Right lung (tissue), 5 donors: ENCODE results near the gene KIF23. TPM values are rescaled to one million over a fixed set of nuclear protein-coding genes. Genes with fewer than 3 reads are reported as not detected.

ENCODE experiments used
- DNase-seq, 2 donors: peaks; one replicate each; pipeline ENCODE4 v3.0.0-alpha.2; 2013
- polyA plus RNA-seq, 5 donors: library from polyadenylated mRNA; unstranded; fragments of 120-200 nt; gene quantifications; one replicate each; pipeline versions ENCODE4 v1.2.1 to v1.2.3, GENCODE V29; 2013; ENCODE audit warnings: inconsistent platforms in 1 of 5, low replicate concordance in 1 of 5; ENCODE audit not compliant: insufficient read length in 5 of 5, insufficient read depth in 1 of 5

KIF23 gene
- polyA plus RNA-seq, 5 donors: 20.6 to 70.2 (median 43.0) TPM

DNA sequence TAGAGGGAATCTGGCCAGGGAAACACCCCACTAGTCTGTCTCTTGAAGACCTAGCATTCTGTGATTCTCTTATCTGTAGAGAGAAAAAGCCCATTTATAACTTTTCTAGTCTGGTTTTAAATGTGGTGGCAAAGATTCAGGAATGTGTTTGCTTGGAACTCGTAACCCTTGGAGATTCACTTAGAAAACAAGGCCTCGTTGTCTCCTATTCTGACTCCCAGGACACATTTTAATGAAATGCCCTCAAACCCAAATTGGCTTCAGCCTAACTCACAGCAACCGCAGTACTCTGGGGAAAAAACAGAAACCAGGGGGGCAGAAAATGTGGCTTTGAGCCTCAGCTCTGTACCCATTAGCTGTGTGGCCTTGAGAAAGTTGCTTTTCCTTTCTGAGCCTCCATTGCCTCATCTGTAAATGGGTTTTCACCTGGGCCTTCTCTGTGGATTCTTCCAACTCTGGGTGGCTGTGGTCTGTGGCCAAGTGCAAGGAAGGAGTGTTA lies 75.0 kb downstream of the KIF23 start:
- DNase-seq: no peak

DNA sequence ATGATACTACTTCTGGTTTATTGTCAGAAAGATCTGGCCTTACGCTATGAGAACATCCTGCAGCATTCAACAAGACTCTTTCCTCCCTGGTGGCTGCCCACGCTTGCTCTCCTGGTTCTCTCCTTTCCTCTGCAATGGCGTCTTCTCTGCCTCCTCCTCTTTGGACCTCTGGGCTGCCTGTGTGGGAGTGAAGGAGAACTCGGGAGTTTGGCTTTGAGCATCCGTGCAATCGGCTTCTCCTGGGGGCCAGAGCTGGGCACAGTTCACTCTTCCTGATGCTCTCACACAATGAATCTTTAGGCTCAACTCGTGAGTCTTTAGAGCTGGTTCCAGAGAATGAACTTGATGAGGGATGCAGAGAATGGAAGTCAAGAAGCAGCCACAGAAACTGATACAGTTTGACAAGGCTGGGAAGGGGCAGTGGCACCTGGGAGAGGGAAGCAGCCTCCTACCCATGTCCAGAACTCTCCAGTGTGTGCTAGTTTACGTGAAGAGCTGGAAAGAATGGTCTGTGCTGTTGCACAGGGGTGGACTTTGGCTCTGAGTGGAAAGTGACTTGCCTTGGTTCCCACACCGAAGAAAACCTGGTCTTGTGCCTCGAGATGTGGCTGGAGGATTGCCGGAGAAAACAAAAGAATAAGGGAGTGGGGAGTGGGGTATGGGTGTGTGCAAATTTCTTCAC lies 76.3 kb downstream of the KIF23 start:
- no peak for DNase-seq

DNA sequence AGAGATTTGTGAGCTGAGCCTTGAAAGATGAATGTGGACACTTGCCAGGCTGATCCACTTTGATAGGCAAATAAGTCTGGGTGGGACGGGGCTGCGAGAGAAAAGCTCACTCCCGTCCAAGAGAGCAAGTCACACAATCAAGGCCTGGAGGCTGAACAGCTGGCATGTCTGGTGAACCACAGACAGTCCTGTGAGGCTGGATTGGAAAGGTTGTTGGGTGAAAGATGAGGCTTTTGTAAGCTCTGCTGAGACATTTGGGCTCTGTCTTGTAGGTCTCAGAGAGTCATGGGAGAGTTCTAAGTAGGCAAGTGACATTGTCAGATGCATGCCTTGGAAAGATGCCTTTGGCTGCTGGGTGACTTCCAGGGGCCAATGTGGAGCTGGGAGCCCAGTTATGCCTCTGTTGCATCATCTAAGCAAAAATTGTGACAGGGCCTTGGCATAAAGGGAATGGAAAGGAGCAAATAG lies 76.9 kb downstream of the KIF23 start:
- DNase-seq: no peak

DNA sequence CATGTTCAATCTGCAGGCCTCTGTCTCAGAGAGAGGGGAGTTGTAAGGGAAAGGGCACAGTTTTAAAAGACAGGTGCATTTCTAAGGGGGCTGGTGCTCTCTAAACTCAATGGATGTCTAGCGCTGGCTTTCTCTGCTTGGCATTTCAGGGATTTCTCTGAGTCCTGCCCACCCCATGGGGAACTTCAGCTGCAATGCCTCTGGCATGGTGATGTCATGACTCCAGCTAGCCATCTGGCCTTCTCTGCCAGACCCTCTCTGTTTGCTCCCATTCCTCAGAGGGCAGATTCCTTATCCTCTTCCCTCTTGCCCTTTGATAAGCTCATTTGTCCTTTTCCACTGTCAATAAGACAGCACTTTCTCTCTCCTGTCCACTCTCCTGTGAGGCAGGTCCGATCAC lies 79.3 kb downstream of the KIF23 start:
- no peak for DNase-seq

DNA sequence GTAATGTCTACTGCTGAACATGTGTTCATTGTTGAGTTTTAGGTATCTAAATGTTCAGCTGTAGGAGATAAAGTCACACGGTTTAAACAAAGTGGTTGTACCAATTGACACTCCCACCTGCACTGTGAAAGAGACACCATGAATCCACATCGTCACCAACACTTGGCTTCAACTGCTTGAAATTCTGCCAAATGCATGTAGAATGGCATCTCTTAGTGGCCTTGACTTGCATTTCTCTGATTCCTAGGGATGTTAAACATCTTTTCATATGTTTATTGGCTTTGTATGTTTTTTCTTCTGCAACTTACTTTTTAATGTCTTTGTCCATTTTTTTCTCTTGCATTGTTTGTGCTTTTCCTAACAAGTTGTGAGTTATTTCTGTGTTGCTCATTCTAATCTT lies 81.9 kb downstream of the KIF23 start:
- DNase-seq: no peak

DNA sequence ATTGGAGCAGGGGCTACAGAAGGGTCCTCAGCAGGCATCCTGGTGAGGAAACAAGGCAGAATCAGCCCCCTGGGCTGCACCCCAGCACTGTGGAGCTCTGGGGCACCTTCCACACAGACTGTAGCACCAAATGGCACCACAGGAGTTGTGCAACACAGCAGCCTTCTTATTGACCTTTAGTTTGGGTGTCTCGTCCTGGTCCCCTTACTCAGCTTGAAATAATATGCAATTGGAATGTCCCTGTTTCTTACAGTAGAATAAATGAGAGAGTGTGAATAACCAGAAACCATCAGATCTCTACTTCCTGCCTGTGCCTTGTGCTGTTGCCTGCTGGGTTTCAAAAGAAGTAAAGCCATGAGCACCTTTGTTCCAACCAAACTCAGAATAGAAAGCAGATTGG lies 82.9 kb downstream of the KIF23 start:
- DNase-seq: no peak

DNA sequence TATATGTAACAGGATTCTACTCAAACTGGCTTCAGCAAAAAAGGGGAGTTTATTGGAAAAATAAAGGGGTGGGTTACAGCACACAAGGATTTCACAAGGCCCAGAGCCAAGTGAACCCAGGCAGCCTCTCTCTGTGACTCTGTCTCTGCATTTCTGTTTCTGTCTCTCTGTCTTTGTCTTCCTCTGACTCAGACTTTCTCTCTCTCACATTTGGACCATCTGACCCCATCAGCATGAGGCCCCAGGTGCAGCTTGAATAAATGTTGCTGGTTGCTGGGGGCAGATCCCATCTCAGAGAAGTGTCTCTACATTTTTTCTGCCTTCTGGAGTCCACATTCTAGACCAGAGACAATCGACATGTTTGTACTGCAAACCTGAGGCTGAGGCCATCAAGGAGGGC lies 83.5 kb downstream of the KIF23 start:
- DNase-seq: no peak

Other genes with a start within 250 kb of the KIF23 start
- gene PAQR5, start 115.4 kb upstream of the KIF23 start, polyA plus RNA-seq: 1 to 10 TPM; 4.9 to 7.5 (median 6.0) TPM
- gene RPLP1, start 38.5 kb downstream of the KIF23 start, polyA plus RNA-seq: 1,000 to 10,000 TPM; 1,529 to 2,467 (median 1,660) TPM